ENCODE measurements around the gene XYLT1. TPM values are rescaled to one million over a fixed set of nuclear protein-coding genes. Genes with fewer than 3 reads are reported as not detected.
A peak's percentile ranks its signal among the peaks of the same experiment; 100 is the strongest.

XYLT1 gene
- total RNA-seq, 3 donors from 2014 or later (not counting 1 experiment from before 2014, with no cell fraction given): 40.9 to 55.5 (median 43.8) TPM

DNA sequence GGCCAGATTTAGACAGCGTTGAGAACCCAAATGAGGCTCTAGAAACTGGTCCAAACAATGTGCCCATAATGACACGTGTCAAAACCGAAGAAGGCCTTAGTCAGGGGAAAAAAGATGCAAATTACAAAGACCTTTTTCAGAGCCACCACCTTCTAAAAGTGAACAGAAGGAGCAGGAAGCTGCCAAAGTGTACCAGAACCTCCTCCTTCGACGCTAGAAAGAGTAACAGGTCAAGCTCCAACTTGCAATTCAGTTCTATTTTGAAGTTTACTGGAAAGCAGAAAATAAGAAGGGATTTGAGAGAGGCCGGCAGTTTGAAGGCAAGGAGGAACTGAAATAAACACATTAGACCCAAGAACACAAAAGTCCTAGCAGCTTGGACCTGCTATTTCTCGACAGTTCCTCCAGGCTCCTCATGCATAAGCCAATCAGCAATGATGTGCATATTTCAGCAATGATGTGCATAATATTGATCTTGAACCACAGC is 61.8 kb downstream of the XYLT1 start:
- peak overlapping the region; percentile 3 for H3K27ac ChIP-seq (ENCODE audit: low read length)
- no peaks in the 10 kb centered on the region for H3K27me3 Mint-ChIP-seq (ENCODE audit: low read depth in 2 of 2)
- H3K9me3 Mint-ChIP-seq: no peaks in the 10 kb centered on the region
- H3K36me3 Mint-ChIP-seq: no peaks in the 10 kb centered on the region
- no peak overlapping the region for H3K4me3 Mint-ChIP-seq
- no peak overlapping the region for H3K4me3 ChIP-seq (ENCODE audit: low read length)
- intact Hi-C loops (cut with micrococcal nuclease): no loop called here
- no peaks in the 10 kb centered on the region for H3K9me3 ChIP-seq (ENCODE audit: control insufficient read depth, insufficient read depth, low read length)
- no peaks in the 10 kb centered on the region for H3K27me3 ChIP-seq (ENCODE audit: control insufficient read depth, insufficient read depth, low read length)
- H3K36me3 ChIP-seq (ENCODE audit: control insufficient read depth, insufficient read depth, low read length): no peaks in the 10 kb centered on the region
- WGBS (ENCODE audit: insufficient coverage): 67% methylated on average over 7 of the region's 7 CpGs
- TF ChIP-seq, protein P1, sequence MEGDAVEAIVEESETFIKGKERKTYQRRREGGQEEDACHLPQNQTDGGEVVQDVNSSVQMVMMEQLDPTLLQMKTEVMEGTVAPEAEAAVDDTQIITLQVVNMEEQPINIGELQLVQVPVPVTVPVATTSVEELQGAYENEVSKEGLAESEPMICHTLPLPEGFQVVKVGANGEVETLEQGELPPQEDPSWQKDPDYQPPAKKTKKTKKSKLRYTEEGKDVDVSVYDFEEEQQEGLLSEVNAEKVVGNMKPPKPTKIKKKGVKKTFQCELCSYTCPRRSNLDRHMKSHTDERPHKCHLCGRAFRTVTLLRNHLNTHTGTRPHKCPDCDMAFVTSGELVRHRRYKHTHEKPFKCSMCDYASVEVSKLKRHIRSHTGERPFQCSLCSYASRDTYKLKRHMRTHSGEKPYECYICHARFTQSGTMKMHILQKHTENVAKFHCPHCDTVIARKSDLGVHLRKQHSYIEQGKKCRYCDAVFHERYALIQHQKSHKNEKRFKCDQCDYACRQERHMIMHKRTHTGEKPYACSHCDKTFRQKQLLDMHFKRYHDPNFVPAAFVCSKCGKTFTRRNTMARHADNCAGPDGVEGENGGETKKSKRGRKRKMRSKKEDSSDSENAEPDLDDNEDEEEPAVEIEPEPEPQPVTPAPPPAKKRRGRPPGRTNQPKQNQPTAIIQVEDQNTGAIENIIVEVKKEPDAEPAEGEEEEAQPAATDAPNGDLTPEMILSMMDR (IDR thresholded peaks at IDR 0.05): no peak
- ATAC-seq (no peak), DNase-seq (no peak)
- H3K4me1 Mint-ChIP-seq: peaks cover 33 to 43% of the 10 kb centered on the region in 2 donors
- H3K27ac Mint-ChIP-seq: peak overlapping the region in 1 of 2 donors; percentile 54
- peaks cover 24% of the 10 kb centered on the region for H3K4me1 ChIP-seq (ENCODE audit: control insufficient read depth, insufficient read depth, low read length)

DNA sequence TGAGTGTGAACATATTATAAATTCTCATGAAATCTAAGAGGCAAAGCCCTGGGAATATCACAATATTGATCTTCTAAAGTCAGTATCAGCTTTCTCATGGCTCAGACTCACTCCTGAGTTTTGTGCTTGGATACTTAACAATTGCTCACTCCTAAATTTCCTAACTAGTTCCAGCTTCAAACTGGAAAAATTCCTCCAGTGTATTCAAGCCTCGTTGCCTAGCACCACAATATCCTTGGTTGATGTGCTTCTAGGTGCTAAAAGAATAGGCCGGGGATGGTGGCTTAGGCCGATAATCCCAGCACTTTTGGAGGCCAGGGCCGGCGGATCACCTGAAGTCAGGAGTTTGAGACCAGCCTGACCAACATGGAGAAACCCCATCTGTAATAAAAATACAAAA is 62.5 kb downstream of the XYLT1 start:
- no peaks in the 10 kb centered on the region for H3K27me3 Mint-ChIP-seq (ENCODE audit: low read depth in 2 of 2)
- no peaks in the 10 kb centered on the region for H3K9me3 Mint-ChIP-seq
- WGBS (ENCODE audit: insufficient coverage): 96% methylated on average over 5 of the region's 5 CpGs
- no peak for ATAC-seq
- H3K36me3 Mint-ChIP-seq: no peaks in the 10 kb centered on the region
- H3K36me3 ChIP-seq (ENCODE audit: control insufficient read depth, insufficient read depth, low read length): no peaks in the 10 kb centered on the region
- intact Hi-C loops (cut with micrococcal nuclease): no loop called here
- no peak overlapping the region for H3K27ac Mint-ChIP-seq
- DNase-seq: no peak
- TF ChIP-seq, protein P1 (IDR thresholded peaks at IDR 0.05): no peak
- H3K4me3 ChIP-seq (ENCODE audit: low read length): no peak overlapping the region
- H3K4me3 Mint-ChIP-seq: no peak overlapping the region
- H3K27ac ChIP-seq (ENCODE audit: low read length): no peak overlapping the region
- no peaks in the 10 kb centered on the region for H3K9me3 ChIP-seq (ENCODE audit: control insufficient read depth, insufficient read depth, low read length)
- no peaks in the 10 kb centered on the region for H3K27me3 ChIP-seq (ENCODE audit: control insufficient read depth, insufficient read depth, low read length)
- peaks cover 23% of the 10 kb centered on the region for H3K4me1 ChIP-seq (ENCODE audit: control insufficient read depth, insufficient read depth, low read length)
- H3K4me1 Mint-ChIP-seq: peaks cover 35 to 45% of the 10 kb centered on the region in 2 donors

DNA sequence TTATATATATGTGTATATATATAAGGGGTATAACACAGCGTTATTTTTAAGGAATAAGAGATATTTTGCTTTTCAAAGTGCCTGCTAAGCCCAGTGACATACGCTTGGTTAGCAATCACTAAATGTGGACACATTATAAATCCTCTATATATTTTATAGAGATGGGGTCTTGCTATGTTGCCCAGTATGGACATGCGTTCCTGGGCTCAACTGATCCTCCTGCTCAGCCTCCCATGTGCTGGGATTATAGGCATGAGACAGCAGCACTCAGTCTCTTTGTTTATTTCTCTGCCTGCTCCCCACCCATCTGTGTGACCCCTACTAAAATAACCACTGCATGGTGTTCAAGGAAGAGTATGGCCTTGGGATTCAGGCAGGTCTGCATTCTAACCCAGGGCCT is 63.4 kb downstream of the XYLT1 start:
- peaks cover 3% of the 10 kb centered on the region for H3K36me3 ChIP-seq (ENCODE audit: control insufficient read depth, insufficient read depth, low read length)
- no peak for DNase-seq
- Mint-ChIP-seq H3K9me3 (no peaks in the 10 kb centered on the region), H3K27me3 (ENCODE audit: low read depth in 2 of 2) (no peaks in the 10 kb centered on the region), H3K27ac (no peak overlapping the region), H3K36me3 (no peaks in the 10 kb centered on the region), H3K4me3 (no peak overlapping the region), H3K4me1 (peaks cover 35 to 42% of the 10 kb centered on the region in 2 donors)
- peaks cover 23% of the 10 kb centered on the region for H3K4me1 ChIP-seq (ENCODE audit: control insufficient read depth, insufficient read depth, low read length)
- H3K4me3 ChIP-seq (ENCODE audit: low read length): no peak overlapping the region
- no peak for ATAC-seq
- WGBS (ENCODE audit: insufficient coverage): 86% methylated on average over 1 of the region's 3 CpGs
- H3K9me3 ChIP-seq (ENCODE audit: control insufficient read depth, insufficient read depth, low read length): no peaks in the 10 kb centered on the region
- H3K27me3 ChIP-seq (ENCODE audit: control insufficient read depth, insufficient read depth, low read length): no peaks in the 10 kb centered on the region
- TF ChIP-seq, protein P1 (IDR thresholded peaks at IDR 0.05): no peak
- intact Hi-C loops (cut with micrococcal nuclease): no loop called here
- no peak overlapping the region for H3K27ac ChIP-seq (ENCODE audit: low read length)

Measured in natural killer cell (primary cell).